ENCODE data around the gene TEX54.
A peak's percentile ranks its signal among the peaks of the same experiment; 100 is the strongest.
"Not testable (repeated sequence)": the region's sequence is repeated elsewhere in the genome, so short reads cannot be mapped to it uniquely, and the experiment has no call there.

The TEX54 gene

DNA sequence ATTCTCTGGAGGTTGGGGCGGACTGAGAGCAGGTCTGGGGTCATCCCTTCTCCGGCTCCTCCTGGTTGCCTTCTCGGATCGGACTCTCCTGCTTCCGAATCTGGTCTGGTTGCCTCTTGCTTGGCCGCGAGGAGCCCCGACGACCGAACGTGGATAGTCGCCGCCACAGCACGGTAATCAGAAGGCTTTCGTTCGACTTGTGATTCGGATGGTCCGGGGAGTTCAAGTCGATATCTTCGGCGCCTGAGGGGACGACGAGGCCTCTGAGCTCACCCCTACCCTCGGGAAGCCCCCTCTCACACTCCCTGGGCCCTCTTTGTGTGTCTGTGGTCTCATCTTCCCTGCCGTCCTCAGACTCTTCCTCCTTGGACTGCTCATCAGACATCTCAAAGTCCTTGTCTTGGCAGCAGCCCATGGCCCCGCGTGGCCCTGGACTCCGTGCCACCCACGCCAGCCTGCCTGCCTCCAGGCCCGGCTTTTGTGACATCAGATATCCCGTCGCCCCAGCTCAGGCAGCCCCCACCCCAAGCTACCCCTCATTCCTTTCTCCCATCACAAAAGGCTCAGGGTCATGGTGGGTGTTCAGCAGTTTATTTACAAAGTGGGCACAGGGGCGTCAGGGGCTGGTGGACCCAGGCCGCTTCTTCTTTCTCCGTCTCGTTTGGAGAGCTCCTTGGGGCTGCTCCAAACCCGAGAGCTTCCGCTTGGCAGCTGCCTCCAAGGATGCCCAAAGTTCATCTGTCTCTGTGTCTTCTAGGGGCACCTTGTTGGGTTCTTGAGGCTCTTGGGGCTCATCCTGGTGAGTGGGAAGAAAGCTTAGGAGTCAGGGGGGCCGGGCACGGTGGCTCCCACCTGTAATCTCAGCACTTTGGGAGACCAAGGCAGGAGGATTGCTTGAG, at the start of gene TEX54:
TSS of gene TEX54 (minus strand) at position 506 of the 899 bp plus-strand sequence.
- DNase-seq (ENCODE audit: low read depth in 2 of 2), result no peak

DNA sequence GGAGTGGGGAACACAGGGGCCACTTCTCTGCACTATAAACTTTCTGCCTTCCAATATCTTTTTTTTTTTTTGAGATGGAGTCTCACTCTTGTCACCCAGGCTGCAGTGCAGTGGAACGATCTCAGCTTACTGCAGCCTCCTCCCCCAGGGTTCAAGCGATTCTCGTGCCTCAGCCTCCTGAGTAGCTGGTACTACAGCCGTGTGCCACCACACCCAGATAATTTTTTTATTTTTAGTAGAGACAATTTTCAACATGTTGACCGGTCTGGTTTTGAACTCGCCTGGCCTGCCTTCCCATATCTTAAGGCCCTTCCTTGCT, 49.7 kb upstream of the TEX54 start:
- no peak for DNase-seq (ENCODE audit: low read depth in 2 of 2)

DNA sequence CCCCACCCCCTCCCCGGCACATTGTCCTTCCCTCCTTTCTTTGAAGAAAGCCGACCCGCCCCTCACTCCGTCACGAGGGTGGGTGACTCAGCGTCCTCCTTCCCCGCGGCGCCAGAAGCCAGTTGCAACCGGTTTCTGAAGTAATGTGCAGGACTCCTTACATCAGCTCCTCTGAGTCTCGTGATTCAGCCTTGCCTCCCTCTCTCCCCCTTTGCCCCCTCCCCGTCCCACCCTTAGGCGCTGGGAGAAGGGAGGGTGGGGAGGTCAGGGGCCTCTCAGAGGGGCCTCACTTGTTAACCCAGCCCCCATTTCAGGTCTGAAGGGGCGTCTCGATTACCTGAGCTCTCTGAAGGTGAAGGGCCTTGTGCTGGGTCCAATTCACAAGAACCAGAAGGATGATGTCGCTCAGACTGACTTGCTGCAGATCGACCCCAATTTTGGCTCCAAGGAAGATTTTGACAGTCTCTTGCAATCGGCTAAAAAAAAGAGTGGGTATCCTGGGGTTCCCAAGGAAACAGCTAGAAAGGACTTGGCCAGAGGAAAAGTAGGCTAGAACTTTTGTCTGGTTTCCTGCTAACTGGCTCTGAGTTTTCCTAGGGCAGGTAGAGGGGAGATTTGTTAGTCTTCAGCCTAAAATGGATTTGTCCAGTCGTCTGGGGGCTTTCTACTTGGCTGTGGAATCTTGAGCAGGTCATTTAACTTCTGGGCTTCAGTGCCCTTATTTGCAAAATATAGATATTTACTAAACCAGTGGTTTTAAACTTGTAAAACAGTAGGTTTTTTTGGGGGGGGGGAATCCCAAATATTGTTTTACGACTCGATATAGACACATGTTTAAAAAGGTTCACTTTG, 49.2 kb upstream of the TEX54 start:
- peak; percentile 91 to 96 for DNase-seq (ENCODE audit: low read depth in 2 of 2)

DNA sequence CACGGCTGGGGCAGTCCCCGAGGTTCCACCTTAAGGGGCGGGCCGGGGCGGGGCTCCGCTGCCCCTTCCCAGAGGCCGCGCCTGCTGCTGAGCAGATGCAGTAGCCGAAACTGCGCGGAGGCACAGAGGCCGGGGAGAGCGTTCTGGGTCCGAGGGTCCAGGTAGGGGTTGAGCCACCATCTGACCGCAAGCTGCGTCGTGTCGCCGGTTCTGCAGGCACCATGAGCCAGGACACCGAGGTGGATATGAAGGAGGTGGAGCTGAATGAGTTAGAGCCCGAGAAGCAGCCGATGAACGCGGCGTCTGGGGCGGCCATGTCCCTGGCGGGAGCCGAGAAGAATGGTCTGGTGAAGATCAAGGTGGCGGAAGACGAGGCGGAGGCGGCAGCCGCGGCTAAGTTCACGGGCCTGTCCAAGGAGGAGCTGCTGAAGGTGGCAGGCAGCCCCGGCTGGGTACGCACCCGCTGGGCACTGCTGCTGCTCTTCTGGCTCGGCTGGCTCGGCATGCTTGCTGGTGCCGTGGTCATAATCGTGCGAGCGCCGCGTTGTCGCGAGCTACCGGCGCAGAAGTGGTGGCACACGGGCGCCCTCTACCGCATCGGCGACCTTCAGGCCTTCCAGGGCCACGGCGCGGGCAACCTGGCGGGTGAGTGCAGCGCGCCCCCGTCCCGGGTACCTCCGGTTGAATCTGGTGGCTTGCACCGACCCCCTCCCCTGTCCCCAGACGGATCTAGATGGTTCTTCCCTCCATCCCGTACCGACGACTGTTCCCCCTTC, 48.4 kb upstream of the TEX54 start, which contains the start of gene SLC3A2:
TSS of gene SLC3A2 (plus strand) at position 94 of the 776 bp plus-strand sequence. CDS start at position 222, 128 bp downstream.
- DNase-seq (ENCODE audit: low read depth in 2 of 2), result peak; percentile 83 to 84

DNA sequence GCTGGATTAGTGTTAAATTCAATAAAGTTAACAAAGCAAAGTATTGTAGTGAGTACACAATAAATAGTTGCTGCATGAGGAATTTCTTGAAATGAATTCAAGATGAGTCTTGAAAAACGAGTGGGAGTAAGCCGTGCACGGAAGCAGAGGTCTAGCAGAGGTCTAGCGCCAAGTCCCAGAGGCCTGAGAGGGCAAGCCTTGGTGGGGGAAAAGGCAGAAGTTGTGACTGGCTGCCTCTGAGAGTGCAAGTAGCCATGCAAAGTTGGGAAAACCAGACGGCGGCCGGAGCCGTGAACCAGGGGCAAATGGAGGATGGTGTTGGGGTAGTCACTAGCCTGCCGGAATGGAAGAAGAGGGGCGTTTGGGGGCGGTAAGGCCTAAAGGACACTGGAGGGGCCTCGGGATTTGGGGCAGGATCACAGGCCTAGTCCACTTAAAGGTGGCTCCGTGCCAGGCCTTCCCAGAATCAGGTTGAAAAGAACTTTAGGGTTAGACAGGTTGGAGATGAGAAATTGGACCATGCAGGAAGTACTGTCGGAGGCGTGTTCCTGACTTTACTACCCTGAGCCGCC, 47.7 kb upstream of the TEX54 start:
- DNase-seq (ENCODE audit: low read depth in 2 of 2), result no peak

DNA sequence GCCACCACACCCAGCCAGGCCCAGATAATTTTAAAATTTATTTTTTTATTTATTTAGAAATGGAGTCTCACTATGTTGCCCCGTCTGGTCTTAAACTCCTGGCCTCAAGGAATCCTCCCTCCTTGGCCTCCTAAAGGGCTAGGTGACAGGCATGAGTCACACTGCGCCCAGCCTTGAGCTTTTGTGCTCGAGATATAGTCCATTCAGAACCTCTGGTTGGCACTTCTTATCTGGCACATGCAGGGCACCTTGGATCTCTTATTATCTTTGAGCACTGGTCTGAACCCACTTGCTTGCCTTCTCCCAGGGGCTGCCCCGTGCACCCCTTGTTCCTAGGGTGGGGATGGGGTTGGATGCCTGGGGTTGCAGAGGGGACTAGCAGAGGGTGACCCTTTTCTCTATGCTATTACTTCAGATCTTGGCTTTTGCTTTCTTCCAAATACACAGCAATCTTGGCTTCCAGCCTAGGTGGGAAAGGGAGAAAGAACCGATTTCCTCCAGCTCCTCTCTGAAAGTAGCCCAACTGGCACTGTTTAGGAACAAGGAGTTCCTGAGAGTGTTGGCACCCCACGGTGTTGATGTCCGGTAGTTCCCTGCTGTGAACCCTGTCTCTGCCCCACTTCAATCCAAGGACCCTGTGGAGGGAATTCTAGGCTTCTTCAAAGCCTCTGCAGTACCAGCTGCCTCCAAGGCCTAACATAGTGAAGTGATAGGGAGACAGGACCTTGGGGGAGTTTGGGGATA, 46.8 kb upstream of the TEX54 start:
- DNase-seq (ENCODE audit: low read depth in 2 of 2), result no peak

DNA sequence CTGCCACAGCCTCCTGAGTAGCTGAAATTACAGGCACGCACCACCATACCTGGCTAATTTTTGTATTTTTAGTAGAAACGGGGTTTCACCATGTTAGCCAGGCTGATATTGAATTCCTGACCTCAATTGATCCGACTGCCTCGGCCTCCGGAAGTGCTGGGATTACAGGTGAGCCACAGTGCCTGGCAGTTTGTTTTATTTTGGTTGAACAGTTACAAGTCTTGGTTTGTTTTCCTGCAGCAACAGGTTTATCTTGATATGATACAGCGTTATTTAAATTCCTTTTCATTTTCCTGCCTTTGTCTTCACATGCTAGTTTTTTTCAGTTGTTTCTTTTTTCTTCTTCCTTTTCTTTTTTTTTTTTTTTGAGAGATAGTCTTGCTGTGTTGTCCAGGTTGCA, 44.1 kb upstream of the TEX54 start:
- no peak for DNase-seq (ENCODE audit: low read depth in 2 of 2)

DNA sequence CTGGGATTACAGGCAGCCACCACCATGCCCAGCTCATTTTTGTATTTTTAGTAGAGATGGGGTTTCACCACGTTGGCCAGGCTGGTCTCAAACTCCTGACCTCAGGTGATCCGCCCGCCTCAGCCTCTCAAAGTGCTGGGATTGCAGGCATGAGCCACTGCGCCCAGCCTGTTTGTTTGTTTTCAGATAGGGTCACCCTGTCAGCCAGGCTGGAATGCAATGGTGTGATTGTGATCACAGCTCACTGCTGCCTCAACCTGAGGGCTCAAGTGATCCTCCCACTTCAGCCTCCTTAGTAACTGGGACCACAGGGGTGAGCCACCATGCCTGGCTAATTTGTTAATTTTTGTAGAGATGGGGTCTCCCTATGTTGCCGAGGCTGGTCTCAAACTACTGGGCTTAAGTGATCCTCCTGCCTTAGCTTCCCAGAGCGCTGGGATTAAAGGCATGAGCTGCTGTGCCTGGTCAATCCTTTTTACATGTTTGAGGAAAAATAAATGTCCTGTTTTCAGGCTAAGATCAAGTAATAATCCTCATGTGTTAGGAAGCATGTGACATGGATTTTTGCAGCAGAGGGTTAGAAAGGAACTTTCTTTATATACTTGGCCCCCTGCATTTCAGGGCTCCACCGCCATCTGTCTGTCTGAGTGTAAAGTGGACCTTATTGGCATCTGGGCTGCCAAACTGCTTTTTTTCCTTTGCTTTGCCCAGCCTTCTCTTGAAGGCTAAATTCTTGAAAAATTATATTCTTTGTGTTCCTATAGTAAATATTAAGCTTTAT, 43.2 kb upstream of the TEX54 start:
- no peak for DNase-seq (ENCODE audit: low read depth in 2 of 2)

DNA sequence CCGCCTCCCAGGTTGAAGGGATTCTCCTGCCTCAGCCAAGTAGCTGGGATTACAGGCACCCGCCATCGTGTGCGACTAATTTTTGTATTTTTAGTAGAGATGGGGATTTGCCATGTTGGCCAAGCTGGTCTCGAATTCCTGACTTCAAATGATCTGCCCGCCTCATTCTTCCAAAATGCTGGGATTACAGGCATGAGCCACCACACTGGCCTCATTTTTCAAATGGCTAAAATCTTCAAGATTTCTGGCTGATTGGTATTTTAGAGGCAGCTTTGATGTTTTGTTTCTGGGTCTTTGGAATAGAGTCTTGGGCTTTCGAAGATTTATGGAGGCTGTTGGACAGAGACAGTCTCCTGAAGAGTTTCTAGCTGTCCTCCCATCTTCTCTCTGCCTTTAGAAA, 42.2 kb upstream of the TEX54 start:
- no peak for DNase-seq (ENCODE audit: low read depth in 2 of 2)

DNA sequence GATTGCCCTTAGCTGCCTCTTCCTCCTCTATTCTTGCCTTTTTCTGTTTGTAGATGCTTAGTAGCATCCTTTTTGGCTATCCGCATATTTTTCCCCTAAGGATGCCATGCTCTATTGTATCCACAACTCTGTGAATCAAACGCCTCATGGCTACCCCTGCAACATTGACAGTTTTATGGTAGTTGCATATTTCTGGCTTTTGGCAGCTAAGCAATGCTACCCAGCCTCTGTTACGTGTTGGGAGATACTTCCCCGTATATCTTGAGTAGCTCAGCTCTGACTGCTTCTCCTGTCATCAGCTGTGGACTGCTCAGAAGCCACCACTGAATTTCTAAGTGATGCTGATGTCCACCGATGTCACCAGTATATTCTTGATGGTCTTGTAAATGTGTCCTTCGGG, 33.0 kb upstream of the TEX54 start:
- no peak for DNase-seq (ENCODE audit: low read depth in 2 of 2)

DNA sequence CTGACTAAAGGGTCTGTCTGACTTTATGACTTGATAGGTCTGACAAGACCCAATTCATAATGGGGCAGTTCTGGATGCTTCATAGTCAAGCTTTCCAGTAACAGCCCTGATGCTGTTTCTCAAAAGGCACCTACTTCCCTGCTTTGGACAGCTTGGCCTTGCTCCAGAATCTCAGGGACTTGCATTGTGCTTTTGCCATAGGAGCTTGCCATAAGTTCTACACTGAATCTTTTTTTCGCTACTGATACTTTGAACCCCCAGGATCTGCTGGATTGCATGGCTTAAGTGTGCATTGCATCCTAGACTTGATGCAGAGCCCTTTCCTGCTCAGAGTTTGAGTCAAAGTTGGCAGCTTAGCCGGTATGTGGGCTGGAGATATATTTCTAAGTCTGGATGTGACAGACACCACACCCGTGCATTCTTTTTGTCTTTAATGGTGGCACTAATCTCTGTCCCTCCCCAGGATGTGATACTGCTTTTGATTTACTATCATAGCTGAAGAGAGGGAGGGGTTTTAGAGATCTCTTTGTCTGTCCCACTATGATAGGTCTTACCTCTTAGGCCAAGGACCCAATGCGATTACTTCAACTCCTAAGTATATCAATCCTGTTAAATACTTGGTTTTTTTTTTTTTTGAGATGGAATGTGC, 31.2 kb upstream of the TEX54 start:
- no peak for DNase-seq (ENCODE audit: low read depth in 2 of 2)

DNA sequence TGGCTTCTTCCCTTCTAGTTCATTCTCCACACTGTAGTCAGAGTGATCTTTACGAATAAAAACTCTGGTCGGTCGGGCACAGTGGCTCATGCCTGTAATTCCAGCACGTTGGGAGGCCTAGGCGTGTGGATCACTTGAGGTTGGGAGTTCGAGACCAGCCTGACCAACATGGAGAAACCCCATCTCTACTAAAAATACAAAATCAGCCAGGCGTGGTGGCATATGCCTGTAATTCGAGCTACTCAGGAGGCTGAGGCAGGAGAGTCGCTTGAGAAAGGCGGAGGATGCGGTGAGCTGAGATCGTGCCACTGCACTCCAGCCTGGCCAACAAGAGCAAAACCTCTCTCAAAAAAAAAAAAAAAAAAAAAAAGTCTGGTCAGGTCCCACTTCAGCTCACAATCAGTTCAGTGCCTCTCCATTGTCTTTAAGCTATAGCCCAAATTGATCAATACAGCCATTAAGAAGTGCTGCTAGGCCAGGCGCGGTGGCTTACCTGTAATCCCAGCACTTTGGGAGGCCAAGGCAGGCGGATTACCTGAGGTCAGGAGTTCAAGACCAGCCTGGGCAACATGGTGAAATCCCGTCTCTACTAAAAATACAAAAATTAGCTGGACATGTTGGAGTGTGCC, 29.0 kb upstream of the TEX54 start:
- DNase-seq (ENCODE audit: low read depth in 2 of 2), result not testable (repeated sequence)

DNA sequence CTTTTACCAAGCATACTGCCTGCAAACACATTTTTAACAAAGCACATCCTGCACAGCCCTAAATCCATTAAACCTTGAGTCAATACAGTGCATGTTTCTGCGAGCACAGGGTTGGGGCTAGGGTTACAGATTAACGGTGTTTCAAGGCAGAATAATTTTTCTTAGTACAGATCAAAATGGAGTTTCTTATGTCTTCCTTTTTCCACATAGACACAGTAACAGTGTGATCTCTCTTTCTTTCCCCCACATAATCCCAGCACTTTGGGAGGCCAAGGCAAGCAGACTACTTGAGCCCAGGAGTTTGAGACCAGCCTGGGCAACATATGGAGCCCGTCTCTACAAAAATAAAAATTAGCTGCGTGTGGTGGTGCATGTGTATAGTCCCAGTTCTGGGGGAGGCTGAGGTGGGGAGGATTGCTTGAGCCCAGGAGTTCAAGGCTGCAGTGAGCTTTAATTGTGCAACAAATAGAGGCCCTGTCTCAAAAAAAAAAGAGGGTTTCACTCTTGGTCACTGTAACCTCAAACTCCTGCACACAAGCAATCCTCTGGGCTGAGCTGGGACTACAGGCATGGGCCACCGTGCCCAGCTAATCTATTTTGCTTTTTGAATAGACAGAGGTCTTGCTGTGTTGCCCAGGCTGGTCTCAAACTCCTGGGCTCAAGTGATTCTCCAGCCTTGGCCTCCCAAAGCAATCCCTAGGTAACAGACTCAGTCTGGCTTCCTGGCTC, 28.4 kb upstream of the TEX54 start:
- no peak for DNase-seq (ENCODE audit: low read depth in 2 of 2)

DNA sequence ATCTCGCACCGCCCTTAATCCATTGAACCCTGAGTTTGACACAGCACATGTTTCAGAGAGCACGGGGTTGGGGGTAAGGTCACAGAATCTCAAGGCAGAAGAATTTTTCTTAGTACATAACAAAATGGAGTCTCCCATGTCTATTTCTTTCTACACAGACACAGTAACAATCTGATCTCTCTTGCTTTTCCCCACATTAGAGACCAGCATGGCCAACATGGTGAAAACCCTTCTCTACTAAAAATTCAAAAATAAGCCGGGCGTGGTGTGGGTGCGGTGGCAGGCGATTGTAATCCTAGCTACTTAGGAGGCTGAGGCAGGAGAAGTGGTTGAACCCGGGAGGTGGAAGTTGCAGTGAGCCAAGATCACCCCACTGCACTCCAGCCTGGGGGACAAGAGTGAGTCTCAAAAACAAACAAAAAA, 26.7 kb upstream of the TEX54 start:
- DNase-seq (ENCODE audit: low read depth in 2 of 2), result not testable (repeated sequence)

DNA sequence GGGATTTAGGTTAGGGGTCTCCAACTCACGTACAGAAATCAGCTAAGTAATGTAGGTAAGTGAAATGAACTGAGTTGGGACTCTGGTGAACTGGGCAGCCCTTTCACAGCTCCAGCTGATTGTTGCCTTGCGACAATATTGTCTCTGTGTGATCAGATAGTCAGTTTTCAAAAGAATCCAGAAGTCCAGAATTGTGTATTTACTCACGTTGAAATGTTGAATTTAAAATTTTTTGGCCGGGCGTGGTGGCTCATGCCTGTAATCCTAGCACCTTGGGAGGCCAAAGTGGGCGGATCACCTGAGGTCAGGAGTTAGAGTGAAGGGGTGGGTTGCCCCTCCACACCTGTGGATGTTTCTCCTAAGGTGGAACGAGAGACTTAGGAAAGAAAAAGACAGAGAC, 25.6 kb upstream of the TEX54 start:
- DNase-seq (ENCODE audit: low read depth in 2 of 2), result no peak

DNA sequence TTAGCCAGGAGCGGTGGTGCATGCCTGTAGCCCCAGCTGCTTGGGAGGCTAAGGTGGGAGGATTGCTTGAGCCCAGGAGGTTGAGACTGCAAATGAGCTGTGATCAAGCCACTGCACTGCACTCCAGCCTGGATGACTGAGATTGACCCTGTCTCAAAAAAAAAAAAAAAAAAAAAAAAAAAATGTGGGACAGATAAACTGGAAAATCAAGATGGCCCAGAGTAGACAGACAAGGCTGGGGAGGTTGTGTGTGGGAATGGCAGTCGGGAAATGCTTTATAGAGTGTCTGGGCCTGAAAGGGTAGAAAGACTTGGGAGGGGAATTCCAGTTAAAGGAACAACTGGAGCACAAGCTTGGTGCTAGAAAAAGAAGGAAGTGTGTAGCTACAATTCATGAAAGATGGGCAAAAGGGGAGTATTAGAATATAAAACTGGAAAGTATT, 24.9 kb upstream of the TEX54 start:
- no peak for DNase-seq (ENCODE audit: low read depth in 2 of 2)

DNA sequence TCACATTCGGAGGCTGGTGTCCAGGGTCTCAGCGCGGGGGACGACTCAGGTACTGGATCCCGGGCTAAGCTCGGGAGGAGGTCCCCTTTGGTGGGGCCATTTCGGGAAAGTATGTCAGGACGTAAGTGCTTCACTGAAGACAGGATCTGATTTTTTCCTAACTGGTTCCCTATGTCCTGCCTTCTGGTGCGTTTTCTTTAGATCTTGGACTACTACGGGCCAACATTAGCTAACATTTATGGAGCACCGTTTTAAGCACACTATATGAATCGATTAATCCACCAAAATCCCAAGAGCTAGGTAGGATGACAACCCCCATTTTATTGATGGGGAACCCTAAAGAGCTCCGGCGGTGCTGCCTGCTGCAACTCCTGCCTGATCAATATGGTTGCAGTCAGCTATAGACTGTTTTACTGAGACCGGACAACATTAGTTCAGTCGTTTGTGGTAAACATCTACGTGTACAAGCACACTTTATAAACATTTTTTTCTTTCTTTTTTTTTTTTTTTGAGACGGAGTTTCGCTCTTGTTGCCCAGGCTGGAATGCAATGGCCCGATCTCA, 23.8 kb upstream of the TEX54 start:
- DNase-seq (ENCODE audit: low read depth in 2 of 2), result peak in 1 of 2 donors; percentile 5

Measured in stimulated activated CD8-positive, alpha-beta memory T cell treated with anti-CD3 and anti-CD28 coated beads, Interleukin-15, amount 100 ng/mL, for 4 hours (primary cell).